K562 (cell line): Measurements from ENCODE around the gene FUZ. TPM values are rescaled to one million over a fixed set of nuclear protein-coding genes. Genes with fewer than 3 reads are reported as not detected.

Experiments used
- ARID4B ChIP-seq: sonication (generic); formaldehyde crosslinking; IDR thresholded peaks from 2 replicates; pipeline ENCODE4 v1.8.0; 2022; ENCODE audit warnings: mild to moderate bottlenecking, missing genetic modification reagents
- CXXC5 ChIP-seq: fragments of 250-450 bp; sonication (Bioruptor Pico); IDR thresholded peaks from 2 replicates; pipeline ENCODE4 v1.8.0; 2022; ENCODE audit warnings: inconsistent platforms, mild to moderate bottlenecking, moderate library complexity
- E2F8 ChIP-seq: fragments of 450-650 bp; IDR thresholded peaks from 2 replicates; pipeline ENCODE4 v1.7.1; 2018; ENCODE audit warnings: mild to moderate bottlenecking, low read depth; ENCODE audit not compliant: partially characterized antibody
- IRF2 ChIP-seq: sonication (generic); formaldehyde crosslinking; IDR thresholded peaks from 2 replicates; pipeline ENCODE4 v1.8.1; 2022; ENCODE audit warnings: mild to moderate bottlenecking, missing genetic modification reagents
- KAT2B ChIP-seq: IDR thresholded peaks from one replicate; pipeline ENCODE4 v1.6.1; 2012; ENCODE audit warnings: low read depth, mild to moderate bottlenecking, control low read depth, inconsistent platforms, low read length, moderate library complexity
- NCOA6 ChIP-seq: fragments of 450-650 bp; IDR thresholded peaks from 2 replicates; pipeline ENCODE4 v1.6.1; 2017; ENCODE audit warnings: mild to moderate bottlenecking
- PHF20 ChIP-seq: fragments of 450-650 bp; IDR thresholded peaks from 2 replicates; pipeline ENCODE4 v1.6.1; 2018; ENCODE audit not compliant: partially characterized antibody
- POLR2G ChIP-seq: fragments of 200-400 bp; formaldehyde crosslinking; IDR thresholded peaks from 2 replicates; pipeline ENCODE4 v1.6.1; 2017; ENCODE audit warnings: low read depth, mild to moderate bottlenecking, antibody characterized with exemption, low read length, moderate library complexity
- PYGO2 ChIP-seq: fragments of 450-650 bp; IDR thresholded peaks from 2 replicates; pipeline ENCODE4 v1.6.1; 2016; ENCODE audit warnings: mild to moderate bottlenecking, missing genetic modification characterization, moderate library complexity, missing compliant biosample characterization
- RCOR1 ChIP-seq, 2 experiments: IDR thresholded peaks; 2 replicates each; pipeline ENCODE4 v1.6.1; 2012; ENCODE audit warnings: low read depth in 2 of 2, low read length in 2 of 2, borderline replicate concordance in 1 of 2, improper control_type of control experiment in 1 of 2
- RFX1 ChIP-seq: fragments of 450-650 bp; IDR thresholded peaks from 2 replicates; pipeline ENCODE4 v1.6.1; 2016; ENCODE audit warnings: mild to moderate bottlenecking, moderate library complexity
- RHOXF2B ChIP-seq: fragments of 250-450 bp; sonication (Bioruptor Pico); conservative IDR thresholded peaks from 2 replicates; pipeline ENCODE4 v1.5.1; 2021
- SOX6 ChIP-seq: fragments of 450-650 bp; IDR thresholded peaks from 2 replicates; pipeline ENCODE4 v1.6.1; 2014; ENCODE audit warnings: mild to moderate bottlenecking
- TARDBP ChIP-seq: fragments of 450-650 bp; IDR thresholded peaks from 2 replicates; pipeline ENCODE4 v1.6.1; 2016
- XRCC5 ChIP-seq: fragments of 200-400 bp; formaldehyde crosslinking; IDR thresholded peaks from 2 replicates; pipeline ENCODE4 v1.6.1; 2017; ENCODE audit warnings: low read depth, mild to moderate bottlenecking, low read length
- YY1 ChIP-seq, 3 experiments: IDR thresholded peaks; 2 replicates each; pipeline ENCODE4 v1.6.1; 2011; ENCODE audit warnings: low read length in 2 of 3, mild to moderate bottlenecking in 2 of 3, moderate library complexity in 2 of 3, borderline replicate concordance in 1 of 3, control low read depth in 1 of 3, low read depth in 1 of 3; ENCODE audit not compliant: insufficient read depth in 3 of 3, insufficient replicate concordance in 2 of 3, control insufficient read depth in 1 of 3, insufficient read length in 1 of 3; ENCODE audit errors: extremely low read depth in 1 of 3
- ZNF696 ChIP-seq: fragments of 250-450 bp; sonication (Bioruptor Pico); conservative IDR thresholded peaks from 2 replicates; pipeline ENCODE4 v1.4.0; 2020; ENCODE audit warnings: mild to moderate bottlenecking, moderate library complexity
- polyA plus RNA-seq, 8 experiments: library from polyadenylated mRNA; depleted of rRNA in 4 of 8; stranded (reverse) in 5 of 8; unstranded in 3 of 8; fragments of >200 nt; fragmentation: Nextera tagmentation in 2 of 8; fragmentation: Illumina TruSeq in 1 of 8; extraction: Ambion mirVana in 2 of 8; extraction: Trizol in 1 of 8; gene quantifications; 2 replicates each; pipeline versions ENCODE4 v1.2.1 to v1.2.3, GENCODE V29; 2011 to 2014; ENCODE audit warnings: inconsistent platforms in 1 of 8, missing spikeins in 1 of 8
- total RNA-seq, 7 experiments: library from RNA; depleted of rRNA in 6 of 7; stranded (reverse); fragments of >200 nt in 6 of 7; fragmentation: Illumina TruSeq in 2 of 7; extraction: Trizol in 2 of 7; gene quantifications; 2 replicates each; pipeline versions ENCODE4 v1.2.1 to v1.2.3, GENCODE V29; 2011 to 2021; ENCODE audit warnings: low replicate concordance in 1 of 7
- TF ChIP-seq, protein P1 (sequence below): fragments of 450-650 bp; IDR thresholded peaks from 2 replicates; pipeline ENCODE4 v1.6.1; 2014; ENCODE audit warnings: low read depth, mild to moderate bottlenecking, moderate library complexity, borderline replicate concordance

The FUZ gene
- total and polyA plus RNA-seq, 9 of the 15 experiments (the other 6 are each of a cell fraction or from before 2014, with no cell fraction given), result 0.17 to 7.6 (median 3.6) TPM; not detected in 1

- 0 out of 4 replicates have a peak, but pooled peaks of 1 of the 2 experiments have one; percentile 6 for TF ChIP-seq RCOR1 (IDR thresholded peaks at IDR 0.05; ENCODE audit: borderline replicate concordance in 1 of 2, low read depth in 2 of 2, low read length in 2 of 2)
- no peak for TF ChIP-seq PYGO2 (tag)
- peak; percentile 37 for TF ChIP-seq PHF20
- no peak for TF ChIP-seq KAT2B
- TF ChIP-seq POLR2G, result peak; percentile 49
- peak; percentile 100 for TF ChIP-seq RFX1
- TF ChIP-seq, protein P1, sequence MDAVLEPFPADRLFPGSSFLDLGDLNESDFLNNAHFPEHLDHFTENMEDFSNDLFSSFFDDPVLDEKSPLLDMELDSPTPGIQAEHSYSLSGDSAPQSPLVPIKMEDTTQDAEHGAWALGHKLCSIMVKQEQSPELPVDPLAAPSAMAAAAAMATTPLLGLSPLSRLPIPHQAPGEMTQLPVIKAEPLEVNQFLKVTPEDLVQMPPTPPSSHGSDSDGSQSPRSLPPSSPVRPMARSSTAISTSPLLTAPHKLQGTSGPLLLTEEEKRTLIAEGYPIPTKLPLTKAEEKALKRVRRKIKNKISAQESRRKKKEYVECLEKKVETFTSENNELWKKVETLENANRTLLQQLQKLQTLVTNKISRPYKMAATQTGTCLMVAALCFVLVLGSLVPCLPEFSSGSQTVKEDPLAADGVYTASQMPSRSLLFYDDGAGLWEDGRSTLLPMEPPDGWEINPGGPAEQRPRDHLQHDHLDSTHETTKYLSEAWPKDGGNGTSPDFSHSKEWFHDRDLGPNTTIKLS, result no peak
- no peak for TF ChIP-seq RHOXF2B (CRISPR knock-in tag)
- no peak for TF ChIP-seq IRF2 (CRISPR knock-in tag)
- no peak for TF ChIP-seq ZNF696 (CRISPR knock-in tag)
- peak; percentile 58; the same call in 1 of the 2 replicates for TF ChIP-seq ARID4B (CRISPR knock-in tag)
- peak; percentile 76; the same call in 1 of the 2 replicates for TF ChIP-seq XRCC5
- no peak for TF ChIP-seq NCOA6
- no peak for TF ChIP-seq TARDBP
- peak; percentile 62 for TF ChIP-seq E2F8
- 0 out of 2 replicates have a peak, but pooled peaks have one; percentile 32 for TF ChIP-seq SOX6
- peak; percentile 98 to 99 (median 99) for TF ChIP-seq YY1 (IDR thresholded peaks at IDR 0.05; ENCODE audit: borderline replicate concordance in 1 of 3, control insufficient read depth in 1 of 3, extremely low read depth in 1 of 3, insufficient read depth in 3 of 3, insufficient read length in 1 of 3, insufficient replicate concordance in 2 of 3, low read depth in 1 of 3, low read length in 2 of 3)
- TF ChIP-seq CXXC5 (CRISPR knock-in tag), result peak; percentile 58
These were observed at the start of gene FUZ (continued) for GRCh38 chr19:49812997-49813861.
